ENCODE results near the gene ZNF492. TPM values are rescaled to one million over a fixed set of nuclear protein-coding genes. Genes with fewer than 3 reads are reported as not detected.

Gene ZNF492
- total and polyA plus RNA-seq, 2 donors (not counting 3 experiments of a cell fraction or from before 2014, with no cell fraction given): not detected

DNA sequence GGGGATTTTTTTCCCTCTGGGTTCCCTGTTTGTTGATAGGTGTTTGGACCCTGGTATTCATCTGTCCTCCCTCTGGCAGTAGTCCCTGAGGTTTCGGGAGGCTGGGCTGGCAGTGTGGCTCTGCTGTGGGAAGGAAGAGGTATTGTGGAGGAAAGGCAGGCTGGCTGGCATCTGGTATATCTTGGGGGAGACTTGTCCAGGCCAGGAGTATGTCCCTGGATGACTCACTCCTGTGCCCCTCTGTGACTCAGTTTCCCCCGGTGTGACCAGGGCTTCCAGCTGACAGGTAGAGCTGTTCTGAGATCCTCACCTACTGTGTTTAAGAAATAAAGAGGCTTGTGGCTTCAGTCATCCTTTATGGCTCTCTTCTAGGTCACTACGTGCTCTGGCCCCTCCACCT, 14.2 kb upstream of the ZNF492 start:
- POLR2A ChIA-PET: no interaction called here
- H3K36me3 ChIP-seq (ENCODE audit: control insufficient read depth in 2 of 2, extremely low read depth in 1 of 2, insufficient read depth in 2 of 2, low read length in 2 of 2): no peaks in the 10 kb centered on the region
- no peak overlapping the region for H2AFZ ChIP-seq (ENCODE audit: low read depth, low read length)
- CTCF ChIA-PET: no interaction called here
- dilution Hi-C loops (cut with MboI; ENCODE audit: extremely low pct_ligation_motif_present, low sequenced_read_pairs): no loop called here
- no peak overlapping the region for H3K27ac ChIP-seq (ENCODE audit: insufficient read depth, low read depth, low read length)
- BruUV-seq (replicated peaks): no TSS peak
- peaks cover 5% of the 10 kb centered on the region for H3K9me3 ChIP-seq (replicated peaks; ENCODE audit: control insufficient read depth, insufficient read depth, low read length)
- no peaks in the 10 kb centered on the region for H3K4me1 ChIP-seq (ENCODE audit: control insufficient read depth, extremely low read depth, insufficient read depth, low read length)
- intact Hi-C loops (cut with micrococcal nuclease): no loop called here
- no peak for TF ChIP-seq JUN (IDR thresholded peaks at IDR 0.05; ENCODE audit: borderline replicate concordance, insufficient read depth, insufficient read length, low read depth)
- TF ChIP-seq EZH2 (IDR thresholded peaks at IDR 0.05; ENCODE audit: borderline replicate concordance, low read depth, low read length, severe bottlenecking): no peak
- H3K4me3 ChIP-seq (replicated peaks in 1 of 3; ENCODE audit: insufficient read depth in 1 of 3, low read depth in 1 of 3, low read length in 3 of 3): no peak overlapping the region
- FAIRE-seq: no peak
- H3K9me1 ChIP-seq (replicated peaks; ENCODE audit: control insufficient read depth, extremely low read depth, insufficient read depth, low read length): no peaks in the 10 kb centered on the region
- no peak for DNase-seq (ENCODE audit: low read depth, low spot score)
- no peaks in the 10 kb centered on the region for H3K79me2 ChIP-seq (ENCODE audit: control insufficient read depth, insufficient read depth, low read length)
- no peak overlapping the region for H3K4me2 ChIP-seq (ENCODE audit: insufficient read depth, low read length)
- H3K9ac ChIP-seq (replicated peaks; ENCODE audit: extremely low read depth, insufficient read depth, low read length): no peak overlapping the region
- H3K27me3 ChIP-seq (ENCODE audit: control insufficient read depth in 2 of 2, insufficient read depth in 2 of 2, low read length in 2 of 2): no peaks in the 10 kb centered on the region
- no peaks in the 10 kb centered on the region for H4K20me1 ChIP-seq (replicated peaks; ENCODE audit: control insufficient read depth, extremely low read depth, insufficient read depth, low read length)

- Histone ChIP-seq H4K20me1 (replicated peaks; ENCODE audit: control insufficient read depth, extremely low read depth, insufficient read depth, low read length) (no peaks in the 10 kb centered on the region), H3K4me1 (ENCODE audit: control insufficient read depth, extremely low read depth, insufficient read depth, low read length) (no peaks in the 10 kb centered on the region), H3K4me2 (ENCODE audit: insufficient read depth, low read length) (no peak overlapping the region), H2AFZ (ENCODE audit: low read depth, low read length) (no peak overlapping the region), H3K9ac (replicated peaks; ENCODE audit: extremely low read depth, insufficient read depth, low read length) (no peak overlapping the region), H3K9me3 (replicated peaks; ENCODE audit: control insufficient read depth, insufficient read depth, low read length) (peaks cover 5% of the 10 kb centered on the region), H3K27me3 (ENCODE audit: control insufficient read depth in 2 of 2, insufficient read depth in 2 of 2, low read length in 2 of 2) (no peaks in the 10 kb centered on the region), H3K79me2 (ENCODE audit: control insufficient read depth, insufficient read depth, low read length) (no peaks in the 10 kb centered on the region), H3K9me1 (replicated peaks; ENCODE audit: control insufficient read depth, extremely low read depth, insufficient read depth, low read length) (no peaks in the 10 kb centered on the region), H3K27ac (ENCODE audit: insufficient read depth, low read depth, low read length) (no peak overlapping the region), H3K4me3 (replicated peaks in 1 of 3; ENCODE audit: insufficient read depth in 1 of 3, low read depth in 1 of 3, low read length in 3 of 3) (no peak overlapping the region), H3K36me3 (ENCODE audit: control insufficient read depth in 2 of 2, extremely low read depth in 1 of 2, insufficient read depth in 2 of 2, low read length in 2 of 2) (no peaks in the 10 kb centered on the region)
- dilution Hi-C loops (cut with MboI; ENCODE audit: extremely low pct_ligation_motif_present, low sequenced_read_pairs): no loop called here
- BruUV-seq (replicated peaks): no TSS peak
- TF ChIP-seq GATA2 (IDR thresholded peaks at IDR 0.05; ENCODE audit: insufficient read depth, insufficient read length, low read depth, low read length): no peak
- no peak for TF ChIP-seq EZH2 (IDR thresholded peaks at IDR 0.05; ENCODE audit: borderline replicate concordance, low read depth, low read length, severe bottlenecking)
- no peak for TF ChIP-seq JUN (IDR thresholded peaks at IDR 0.05; ENCODE audit: borderline replicate concordance, insufficient read depth, insufficient read length, low read depth)
- DNase-seq (ENCODE audit: low read depth, low spot score): no peak
- ChIA-PET CTCF (no interaction called here), POLR2A (no interaction called here)
- intact Hi-C loops (cut with micrococcal nuclease): no loop called here
- no peak for FAIRE-seq
These were observed 13.7 kb upstream of the ZNF492 start for GRCh38 chr19:22620401-22620800.
